H9 (cell line): ENCODE results near the gene DAZAP1. TPM values are rescaled to one million over a fixed set of nuclear protein-coding genes. Genes with fewer than 3 reads are reported as not detected.

Experiments used
- DNase-seq: peaks from one replicate; pipeline ENCODE4 v3.0.0-alpha.2; 2017
- H2AFZ ChIP-seq: one replicate; pipeline ENCODE4 v1.6.1; 2013; ENCODE audit warnings: mild to moderate bottlenecking, low read length, control low read depth, moderate library complexity
- H2AK5ac ChIP-seq: 2 replicates; pipeline ENCODE4 v1.6.1; 2013; ENCODE audit warnings: low read length, control low read depth, mixed read lengths; ENCODE audit not compliant: insufficient read length
- H2BK120ac ChIP-seq: one replicate; pipeline ENCODE4 v1.6.1; 2013; ENCODE audit warnings: low read depth, mild to moderate bottlenecking, low read length, control low read depth, inconsistent platforms; ENCODE audit not compliant: poor library complexity, severe bottlenecking
- H2BK12ac ChIP-seq: 2 replicates; pipeline ENCODE4 v1.6.1; 2013; ENCODE audit warnings: low read length, control low read depth, mixed read lengths, low read depth; ENCODE audit not compliant: insufficient read length
- H2BK15ac ChIP-seq: 2 replicates; pipeline ENCODE4 v1.6.1; 2013; ENCODE audit warnings: low read depth, low read length, control low read depth
- H2BK20ac ChIP-seq: one replicate; pipeline ENCODE4 v1.6.1; 2013; ENCODE audit warnings: low read depth, mild to moderate bottlenecking, low read length, control low read depth, inconsistent platforms; ENCODE audit not compliant: poor library complexity, severe bottlenecking
- H2BK5ac ChIP-seq: 2 replicates; pipeline ENCODE4 v1.6.1; 2013; ENCODE audit warnings: low read length, control low read depth, mixed read lengths; ENCODE audit not compliant: insufficient read length
- H3K14ac ChIP-seq: 2 replicates; pipeline ENCODE4 v1.6.1; 2013; ENCODE audit warnings: low read length, control low read depth; ENCODE audit not compliant: insufficient read depth
- H3K18ac ChIP-seq: 2 replicates; pipeline ENCODE4 v1.6.1; 2013; ENCODE audit warnings: low read depth, mild to moderate bottlenecking, mixed read lengths, low read length, control low read depth; ENCODE audit not compliant: insufficient read length
- H3K23ac ChIP-seq: 2 replicates; pipeline ENCODE4 v1.6.1; 2013; ENCODE audit warnings: low read length, control low read depth, mixed read lengths, low read depth; ENCODE audit not compliant: insufficient read length
- H3K23me2 ChIP-seq: 2 replicates; pipeline ENCODE4 v1.6.1; 2013; ENCODE audit warnings: low read depth, mild to moderate bottlenecking, mixed read lengths, low read length, control low read depth; ENCODE audit not compliant: insufficient read length, poor library complexity, severe bottlenecking
- H3K27ac ChIP-seq: 2 replicates; pipeline ENCODE4 v1.5.1; 2013; ENCODE audit warnings: low read length, control low read depth, mixed read lengths, low read depth; ENCODE audit not compliant: insufficient read length
- H3K27me3 ChIP-seq: 2 replicates; pipeline ENCODE4 v1.6.1; 2013; ENCODE audit warnings: low read length, control low read depth, inconsistent platforms; ENCODE audit not compliant: insufficient read depth
- H3K4ac ChIP-seq: 2 replicates; pipeline ENCODE4 v1.6.1; 2013; ENCODE audit warnings: low read depth, mild to moderate bottlenecking, control low read depth, inconsistent platforms, low read length, moderate library complexity
- H3K4me1 ChIP-seq: 2 replicates; pipeline ENCODE4 v1.6.1; 2013; ENCODE audit warnings: low read length, control low read depth, inconsistent platforms; ENCODE audit not compliant: insufficient read depth
- H3K4me2 ChIP-seq: 2 replicates; pipeline ENCODE4 v1.6.1; 2013; ENCODE audit warnings: low read length, control low read depth, mixed read lengths; ENCODE audit not compliant: insufficient read length, insufficient read depth
- H3K56ac ChIP-seq: 2 replicates; pipeline ENCODE4 v1.6.1; 2013; ENCODE audit warnings: low read depth, mild to moderate bottlenecking, mixed read lengths, low read length, control low read depth; ENCODE audit not compliant: insufficient read length
- H3K79me1 ChIP-seq: 2 replicates; pipeline ENCODE4 v1.6.1; 2013; ENCODE audit warnings: low read depth, mild to moderate bottlenecking, moderate library complexity, low read length, control low read depth, inconsistent platforms; ENCODE audit not compliant: insufficient read depth, poor library complexity, severe bottlenecking
- H3K79me2 ChIP-seq: 2 replicates; pipeline ENCODE4 v1.6.1; 2013; ENCODE audit warnings: low read length, control low read depth, inconsistent platforms; ENCODE audit not compliant: insufficient read depth
- H3K9ac ChIP-seq: 2 replicates; pipeline ENCODE4 v1.6.1; 2013; ENCODE audit warnings: low read length, control low read depth, mixed read lengths; ENCODE audit not compliant: insufficient read length; ENCODE audit errors: extremely low read depth
- H3K9me3 ChIP-seq: one replicate; pipeline ENCODE4 v1.6.1; 2013; ENCODE audit warnings: low read depth, low read length, inconsistent platforms; ENCODE audit not compliant: control insufficient read depth
- H3T11ph ChIP-seq: one replicate; pipeline ENCODE4 v1.6.1; 2013; ENCODE audit warnings: mild to moderate bottlenecking, low read length, control low read depth, inconsistent platforms
- H4K20me1 ChIP-seq: one replicate; pipeline ENCODE4 v1.6.1; 2013; ENCODE audit not compliant: control insufficient read depth, insufficient read length, insufficient read depth
- H4K5ac ChIP-seq: 2 replicates; pipeline ENCODE4 v1.6.1; 2013; ENCODE audit warnings: low read depth, mild to moderate bottlenecking, mixed read lengths, low read length, control low read depth; ENCODE audit not compliant: insufficient read length
- H4K8ac ChIP-seq: replicated peaks from 2 replicates; pipeline ENCODE4 v1.6.1; 2013; ENCODE audit warnings: low read length, control low read depth, mixed read lengths, low read depth; ENCODE audit not compliant: insufficient read length
- H4K91ac ChIP-seq: 2 replicates; pipeline ENCODE4 v1.6.1; 2013; ENCODE audit warnings: low read depth, mild to moderate bottlenecking, moderate library complexity, mixed read lengths, low read length, control low read depth; ENCODE audit not compliant: insufficient read length
- H3K27ac Mint-ChIP-seq, 3 experiments: 2 replicates in 2 of 3; 3 replicates in 1 of 3; pipeline ENCODE4 v1.8.0; 2020 to 2021; ENCODE audit warnings: mixed read lengths in 3 of 3, mild to moderate bottlenecking in 1 of 3, moderate library complexity in 1 of 3
- H3K27me3 Mint-ChIP-seq: 2 replicates; pipeline ENCODE4 v1.8.0; 2021; ENCODE audit warnings: low read depth, mild to moderate bottlenecking, moderate library complexity, mixed read lengths
- H3K36me3 Mint-ChIP-seq, 3 experiments: 2 replicates in 2 of 3; 3 replicates in 1 of 3; pipeline ENCODE4 v1.8.0; 2020 to 2021; ENCODE audit warnings: low read depth in 3 of 3, mixed read lengths in 3 of 3; ENCODE audit not compliant: insufficient read depth in 1 of 3
- H3K4me1 Mint-ChIP-seq, 2 experiments: 2 replicates each; pipeline ENCODE4 v1.8.0; 2020; ENCODE audit warnings: mixed read lengths in 2 of 2
- H3K4me3 Mint-ChIP-seq, 2 experiments: 2 replicates in 1 of 2; 3 replicates in 1 of 2; pipeline ENCODE4 v1.8.0; 2020 to 2021; ENCODE audit warnings: mild to moderate bottlenecking in 2 of 2, mixed read lengths in 2 of 2, moderate library complexity in 1 of 2
- H3K9me3 Mint-ChIP-seq, 2 experiments: 2 replicates in 1 of 2; 3 replicates in 1 of 2; pipeline ENCODE4 v1.8.0; 2020; ENCODE audit warnings: mild to moderate bottlenecking in 2 of 2, mixed read lengths in 2 of 2, moderate library complexity in 1 of 2
- CTCF ChIP-seq: fragments of 200-600 bp; sonication (generic); conservative IDR thresholded peaks from 3 replicates; pipeline ENCODE4 v1.8.0; 2021; ENCODE audit warnings: antibody characterized with exemption, mild to moderate bottlenecking
- WGBS: extraction: QIAGEN DNeasy Blood & Tissue Kit; methylation state at CpG from one replicate; pipeline ENCODE4 v1.1.7; 2013; ENCODE audit warnings: missing lambda C conversion rate, low lambda C conversion rate, mixed read lengths; ENCODE audit not compliant: insufficient read length; ENCODE audit errors: extremely low coverage; 5-methylcytosine and 5-hydroxymethylcytosine counted together
- total RNA-seq: library from RNA; stranded (reverse); gene quantifications from 2 replicates; pipeline ENCODE4 v1.2.1, GENCODE V29; 2021

DAZAP1 gene
- total RNA-seq, 1 experiment from 2014 or later: 265 TPM

- Histone ChIP-seq H3K27ac (no peak overlapping the region), H3K4ac (no peak overlapping the region), H3K23me2 (peaks cover 6% of the 10 kb centered on the region), H3T11ph (no peak overlapping the region), H3K79me2 (peaks cover 18% of the 10 kb centered on the region; the same call in 1 of the 2 replicates), H3K27me3 (no peaks in the 10 kb centered on the region), H2BK15ac (no peak overlapping the region), H3K4me2 (no peak overlapping the region), H3K23ac (no peak overlapping the region), H2AFZ (no peak overlapping the region), H4K8ac (no peak overlapping the region), H3K14ac (no peak overlapping the region), H4K91ac (no peak overlapping the region), H3K79me1 (peaks cover 7% of the 10 kb centered on the region), H3K9me3 (no peaks in the 10 kb centered on the region), H3K4me1 (no peaks in the 10 kb centered on the region; the same call in 1 of the 2 replicates), H4K5ac (no peak overlapping the region), H2BK20ac (no peak overlapping the region), H4K20me1 (peaks cover 2% of the 10 kb centered on the region), H2BK120ac (no peak overlapping the region), H3K9ac (no peak overlapping the region), H2BK12ac (no peak overlapping the region), H2AK5ac (no peak overlapping the region), H3K56ac (no peak overlapping the region), H3K18ac (no peak overlapping the region), H2BK5ac (no peak overlapping the region)
- no CpG with 5 or more reads among the region's 22 CpGs for WGBS
- Mint-ChIP-seq H3K27ac (no peak overlapping the region; a peak in 1 of 7 replicates), H3K4me3 (no peak overlapping the region), H3K4me1 (peaks cover 7 to 27% of the 10 kb centered on the region in 2 experiments), H3K9me3 (no peaks in the 10 kb centered on the region), H3K36me3 (peaks cover 32 to 84% (median 83%) of the 10 kb centered on the region in 3 experiments), H3K27me3 (no peaks in the 10 kb centered on the region)
- no peak for TF ChIP-seq CTCF
- DNase-seq: no peak
Measured at GRCh38 chr19:1421958-1422305, 14.5 kb downstream of the DAZAP1 start.
